GM12872 (cell line): ENCODE measurements around the gene AMBP.

Experiments
- CTCF ChIP-seq: IDR thresholded peaks from 3 replicates; pipeline ENCODE4 v1.5.1; 2011; ENCODE audit warnings: low read depth, mild to moderate bottlenecking, low read length, moderate library complexity; ENCODE audit not compliant: insufficient read depth

AMBP gene

DNA sequence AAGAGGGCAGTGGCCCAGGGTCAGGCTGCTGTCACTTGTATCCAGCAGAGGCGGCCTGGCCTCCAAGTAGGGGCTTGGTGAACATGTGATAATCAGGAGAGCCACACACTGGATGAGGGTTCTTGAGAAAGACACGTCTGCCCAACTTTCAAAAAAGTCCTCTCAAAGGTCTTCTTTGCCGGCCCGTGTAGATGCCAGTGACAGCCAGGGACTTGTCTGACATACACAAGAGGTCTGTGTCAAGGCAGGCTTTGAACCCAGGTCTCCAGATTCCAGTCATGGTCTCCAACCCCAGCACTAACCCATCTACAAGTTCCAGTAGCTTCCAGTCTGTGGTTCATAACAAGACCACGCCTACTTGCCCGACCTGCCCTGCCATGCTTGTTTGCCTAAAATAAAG lies 7.9 kb upstream of the AMBP start:
- TF ChIP-seq CTCF, result no peak

DNA sequence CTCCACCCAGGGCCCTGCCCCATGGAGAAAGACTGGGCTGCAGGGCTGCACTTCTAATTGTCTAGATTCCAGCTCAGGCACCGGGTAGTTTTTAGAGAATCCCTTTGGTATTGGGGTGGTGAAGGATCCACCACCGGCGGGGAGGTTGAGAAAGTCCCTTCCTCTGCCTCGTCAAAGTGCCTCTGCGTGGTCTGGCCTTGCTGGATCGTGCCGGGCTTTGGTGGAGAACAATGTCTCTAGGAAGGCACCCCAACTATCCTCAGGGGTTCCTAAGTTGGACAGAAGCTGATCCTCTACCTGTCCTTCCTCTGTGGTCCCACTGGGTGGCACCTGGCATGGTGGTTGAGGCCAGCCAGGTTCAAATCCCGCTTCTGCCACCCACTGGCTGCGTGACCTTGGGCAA lies 7.3 kb upstream of the AMBP start:
- TF ChIP-seq CTCF, result no peak

DNA sequence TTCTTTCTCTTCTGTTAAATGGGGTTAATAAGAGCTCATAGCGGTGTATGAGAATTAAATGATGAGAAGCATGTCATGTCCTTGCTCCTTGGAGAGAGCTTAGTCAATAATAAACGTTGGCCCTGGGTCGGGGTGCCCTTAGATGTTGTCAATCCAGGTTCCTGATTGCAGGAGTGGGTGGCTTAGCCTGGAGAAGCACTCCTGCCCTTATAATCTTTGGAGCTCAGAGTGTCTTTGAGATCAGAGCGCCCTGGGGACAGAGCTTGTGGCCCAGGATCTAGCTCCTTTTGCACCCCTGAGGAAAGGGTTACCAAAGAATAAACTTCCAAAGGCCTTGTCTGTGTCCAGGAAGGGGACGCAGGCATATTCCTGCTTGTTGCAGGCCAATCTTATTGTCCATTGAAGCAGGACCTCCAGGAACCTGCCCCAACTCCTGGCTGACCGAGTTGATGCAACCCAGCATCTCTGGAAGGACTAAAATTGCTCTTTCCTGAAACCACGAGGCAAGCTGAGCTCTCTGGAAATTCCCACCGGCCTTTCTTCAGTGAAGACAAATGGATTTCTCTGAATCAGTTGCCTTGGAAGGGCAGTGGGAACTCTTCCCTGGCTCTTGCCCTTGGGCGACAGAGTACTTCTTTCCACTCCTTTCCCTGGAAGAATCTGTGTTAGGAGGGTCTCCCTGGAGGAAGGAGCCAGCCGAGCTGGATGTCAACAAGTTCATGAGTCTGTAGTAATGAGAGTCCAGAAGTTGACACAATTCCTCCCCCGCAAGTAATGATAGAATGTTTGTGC lies 6.4 kb upstream of the AMBP start:
- TF ChIP-seq CTCF, result no peak

GRCh38 chr9:114083666-114084065 lies 5.6 kb upstream of the AMBP start:
- TF ChIP-seq CTCF, result no peak

DNA sequence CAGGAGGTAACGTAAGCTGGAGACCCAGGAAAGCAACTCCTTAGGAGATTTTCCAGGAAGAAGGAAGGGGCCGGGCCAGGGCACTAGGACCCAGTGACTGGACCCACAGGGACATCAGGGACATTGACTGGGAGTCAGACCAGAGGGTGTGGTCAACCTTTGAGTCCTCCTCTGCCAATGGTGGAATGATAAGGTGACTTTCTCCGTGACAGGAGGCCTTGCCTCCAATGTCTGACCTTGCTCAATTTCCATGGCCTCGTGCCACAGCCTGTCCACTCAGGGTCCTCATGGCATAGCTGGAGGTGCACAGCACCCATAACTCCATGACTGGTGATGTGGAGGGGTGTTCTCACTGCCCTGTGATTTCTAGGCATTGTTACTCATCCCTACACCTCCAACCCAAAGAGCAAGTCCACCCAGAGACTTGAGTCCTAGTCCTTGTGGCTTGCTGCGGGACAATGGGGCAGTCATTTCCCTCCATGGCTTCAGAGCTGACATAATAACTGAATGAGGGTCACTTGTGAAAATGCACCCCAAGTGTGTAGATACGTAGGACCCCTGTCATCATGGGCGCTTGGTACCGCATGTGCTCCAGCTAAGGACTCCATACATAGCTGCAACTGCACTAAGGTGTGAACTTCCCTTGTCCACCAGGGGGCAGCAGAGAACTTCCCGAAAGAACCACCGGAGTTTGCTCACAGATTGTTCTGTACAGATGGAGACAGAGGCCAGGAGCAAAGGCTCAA lies 4.1 kb upstream of the AMBP start:
- peak; percentile 93 for TF ChIP-seq CTCF

DNA sequence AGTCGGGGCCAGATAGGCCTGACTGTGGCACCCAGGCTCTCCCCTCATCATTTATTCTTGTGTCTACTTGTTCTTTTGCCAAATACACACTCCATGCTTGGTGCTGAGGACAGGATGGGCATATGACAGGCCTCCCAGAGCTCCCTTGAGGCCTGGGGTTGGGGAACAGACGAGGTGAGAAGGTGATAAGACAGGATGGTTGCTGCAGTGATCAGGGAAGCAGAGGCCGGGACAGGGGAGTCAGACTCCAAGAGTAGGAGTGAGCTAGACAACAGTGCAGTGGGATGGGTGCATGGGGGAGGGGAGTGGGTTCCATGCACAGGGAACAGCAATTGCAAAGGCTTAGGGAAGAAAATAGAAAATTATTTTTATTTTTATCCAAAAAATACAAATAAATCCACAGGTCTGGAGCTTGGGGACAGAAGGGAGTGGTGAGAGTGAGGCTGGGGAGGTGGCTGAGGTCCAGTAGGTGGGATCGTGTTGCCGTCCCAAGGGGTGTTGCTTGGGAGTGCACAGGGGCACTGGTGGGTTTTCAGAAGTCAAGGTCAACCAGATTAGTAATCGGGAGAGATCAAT lies 3.4 kb upstream of the AMBP start:
- TF ChIP-seq CTCF, result no peak

DNA sequence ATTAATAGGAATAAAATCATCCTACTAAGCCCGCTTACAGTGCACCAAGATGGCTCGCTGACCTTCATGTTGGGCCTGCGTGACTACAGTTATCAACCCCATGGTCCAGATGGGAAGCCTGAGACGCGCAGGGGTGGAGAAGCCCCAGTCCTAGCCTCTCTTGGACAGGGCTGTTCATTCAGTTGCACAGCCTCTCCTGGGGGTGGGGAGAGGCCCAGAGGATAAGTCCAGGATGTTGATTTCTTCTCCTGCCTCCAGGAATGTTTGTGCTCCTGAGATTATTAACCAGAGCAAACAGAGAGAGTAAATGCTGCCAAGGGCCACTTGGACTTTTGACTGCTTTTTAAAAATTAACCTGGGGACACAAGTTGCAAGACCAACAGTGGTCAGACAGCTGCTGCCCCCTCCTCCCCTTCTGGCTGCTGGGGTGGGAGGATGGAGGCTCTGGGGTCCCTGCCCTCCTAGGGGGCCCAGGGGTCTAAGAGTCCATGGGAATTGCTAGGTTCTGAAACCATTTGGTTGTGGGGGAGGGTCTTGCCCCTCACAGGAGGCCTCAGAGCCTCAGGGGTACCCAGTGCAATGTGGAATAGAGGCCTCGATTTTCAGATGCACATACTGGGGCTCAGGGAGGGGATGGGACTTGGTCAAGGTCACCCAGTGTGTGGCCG lies 2.8 kb upstream of the AMBP start:
- no peak for TF ChIP-seq CTCF
